Body of pancreas (tissue), 4 donors: Measurements from ENCODE around the gene UTP20.

Experiments used
- CTCF ChIP-seq, 7 experiments: fragments of 450-650 bp in 4 of 7; fragments of 200-600 bp in 3 of 7; sonication (generic) in 3 of 7; IDR thresholded peaks; one replicate each; pipeline ENCODE4 v1.5.1; 2016 to 2019; ENCODE audit warnings: antibody characterized with exemption in 7 of 7
- POLR2A ChIP-seq, 3 donors: fragments of 450-650 bp; IDR thresholded peaks; one replicate each; pipeline ENCODE4 v1.6.1; 2016; ENCODE audit warnings: antibody characterized with exemption in 3 of 3, mild to moderate bottlenecking in 2 of 3

GRCh38 chr12:101276433-101276832 lies 3.5 kb upstream of the UTP20 start:
- TF ChIP-seq CTCF (IDR thresholded peaks at IDR 0.05) (no peak), POLR2A (IDR thresholded peaks at IDR 0.05) (no peak)
